GM19438 (cell line): ENCODE results near the gene DCTN4.

Experiments
- ATAC-seq: cut with Tn5 transposase; IDR thresholded peaks from one replicate; pipeline ENCODE4 v1.9.1; 2021; ENCODE audit warnings: low read depth; ENCODE audit not compliant: unreplicated experiment

DCTN4 gene

DNA sequence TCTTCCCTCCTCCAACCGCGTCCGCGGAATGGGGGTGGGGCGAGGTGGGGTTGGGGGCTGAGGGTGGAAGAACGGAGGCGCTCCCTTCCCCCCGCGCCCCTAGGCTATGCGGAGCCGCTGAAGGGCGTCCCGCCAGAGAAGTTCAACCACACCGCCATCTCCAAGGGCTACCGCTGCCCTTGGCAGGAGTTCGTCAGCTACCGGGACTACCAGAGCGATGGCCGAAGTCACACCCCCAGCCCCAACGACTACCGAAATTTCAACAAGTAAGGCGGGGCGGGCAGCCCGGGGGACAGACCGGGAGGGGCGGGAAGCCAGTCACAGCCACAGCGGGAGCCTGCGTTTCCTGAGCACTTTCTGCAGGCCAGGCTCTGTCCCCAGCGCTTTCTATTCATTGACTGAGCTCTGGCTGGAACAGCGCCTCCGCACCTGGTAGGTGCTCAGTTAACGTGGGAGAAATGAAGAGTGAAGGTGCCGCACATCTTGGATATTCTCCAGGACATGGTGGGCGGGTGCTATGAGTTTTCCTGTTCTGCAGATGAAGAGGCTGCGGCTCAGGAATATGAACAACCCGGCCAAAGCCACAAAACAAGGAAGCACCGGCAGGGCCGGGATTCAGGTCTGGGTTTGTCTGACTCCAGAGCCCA is 86.5 kb downstream of the DCTN4 start:
- ATAC-seq = no peak

DNA sequence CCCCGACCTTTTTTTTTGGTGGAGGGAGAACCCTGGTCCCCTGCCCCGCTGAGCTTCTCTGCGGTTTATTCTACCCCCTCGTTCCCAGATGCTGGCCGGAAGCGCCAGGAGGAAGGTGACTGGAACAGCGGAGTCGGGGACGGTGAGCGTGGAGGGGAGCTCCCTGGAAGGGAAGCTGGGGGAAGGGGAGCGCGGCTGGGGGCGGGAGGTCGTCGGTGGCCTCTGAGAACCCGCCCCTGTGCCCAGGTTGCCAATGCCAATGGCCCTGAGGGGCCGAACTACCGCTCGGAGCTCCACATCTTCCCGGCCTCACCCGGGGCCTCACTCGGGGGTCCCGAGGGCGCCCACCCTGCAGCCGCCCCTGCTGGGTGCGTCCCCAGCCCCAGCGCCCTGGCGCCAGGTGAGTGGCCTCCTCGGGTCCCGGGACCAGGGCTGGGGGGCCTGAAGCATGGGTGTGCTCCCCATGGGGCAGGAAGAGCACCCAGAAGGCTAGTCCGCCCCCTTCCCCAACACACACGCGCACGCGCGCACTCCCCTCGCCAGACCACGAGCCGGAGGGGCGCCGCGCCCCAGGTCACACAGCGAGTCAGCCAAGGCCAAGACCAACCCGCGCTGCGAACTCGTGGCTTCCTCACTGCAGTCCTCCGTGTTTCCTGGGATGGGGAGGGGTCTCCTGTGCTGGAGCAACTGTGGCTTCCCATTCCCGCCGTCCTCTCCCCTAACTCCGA is 87.1 kb downstream of the DCTN4 start:
- ATAC-seq = no peak

DNA sequence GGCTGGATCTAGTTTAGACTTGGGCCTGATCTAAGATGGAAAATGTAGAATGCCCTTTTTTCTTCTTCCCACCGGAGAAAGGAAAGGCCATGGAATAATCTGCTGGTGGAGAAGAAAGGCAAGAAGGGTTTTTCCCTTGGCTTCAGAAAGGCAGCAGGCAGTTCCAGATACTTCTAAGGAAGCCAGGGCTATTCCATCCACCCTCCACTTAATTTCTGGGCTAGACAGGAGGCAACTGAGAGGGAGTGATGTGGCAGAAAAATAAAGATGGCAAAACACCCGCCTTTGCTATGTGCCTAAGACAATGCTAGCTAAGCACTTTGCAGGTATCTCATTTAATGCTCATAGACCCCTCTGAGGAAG is 87.9 kb downstream of the DCTN4 start:
- no peak for ATAC-seq

DNA sequence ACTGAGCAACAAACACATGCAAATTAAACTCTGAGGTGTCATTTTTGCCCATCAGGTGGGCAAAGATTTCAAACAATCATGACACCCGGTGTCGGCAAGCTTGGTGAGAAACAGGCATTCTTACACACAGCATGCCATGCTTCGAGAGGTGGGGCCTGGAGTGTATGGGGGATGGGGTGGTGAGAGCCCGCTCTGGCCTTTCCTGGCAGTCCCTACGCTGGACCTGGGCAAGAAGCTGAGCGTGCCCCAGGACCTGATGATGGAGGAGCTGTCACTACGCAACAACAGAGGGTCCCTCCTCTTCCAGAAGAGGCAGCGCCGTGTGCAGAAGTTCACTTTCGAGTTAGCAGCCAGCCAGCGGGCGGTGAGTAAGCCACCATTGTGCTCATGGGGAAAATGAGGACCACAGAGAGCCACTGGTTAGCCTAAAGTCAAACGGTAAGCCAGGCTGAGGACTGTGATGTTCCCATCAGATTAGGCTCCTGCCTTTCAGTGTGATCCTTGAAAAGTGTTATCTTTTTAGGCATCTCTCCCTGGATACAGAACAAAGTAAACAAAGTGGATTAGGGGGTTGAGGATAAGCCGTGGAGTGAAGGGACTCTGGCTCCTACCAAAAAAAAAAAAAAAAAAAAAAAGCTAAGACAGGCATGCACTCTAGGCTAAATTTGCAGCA is 88.4 kb downstream of the DCTN4 start:
- ATAC-seq = no peak

DNA sequence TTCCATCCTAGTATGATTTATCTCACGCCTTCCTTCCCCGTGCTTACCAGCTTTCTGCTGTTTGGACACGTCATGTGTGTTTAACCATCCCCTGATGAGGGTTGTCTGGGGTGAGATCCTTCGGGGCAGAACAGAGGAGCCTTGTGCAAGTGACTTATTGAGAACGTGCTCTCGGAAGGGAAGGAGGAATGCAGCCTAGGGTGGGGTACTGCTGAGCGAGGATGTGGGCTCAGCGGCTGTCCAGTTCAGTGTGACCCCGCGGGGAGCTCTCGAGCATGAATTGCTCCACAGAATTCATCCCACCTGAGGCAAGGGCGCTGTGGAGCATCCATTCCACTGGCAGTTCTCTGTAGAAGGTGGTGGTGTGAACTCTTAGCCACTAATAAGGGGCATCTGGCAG is 93.8 kb downstream of the DCTN4 start:
- no peak for ATAC-seq

DNA sequence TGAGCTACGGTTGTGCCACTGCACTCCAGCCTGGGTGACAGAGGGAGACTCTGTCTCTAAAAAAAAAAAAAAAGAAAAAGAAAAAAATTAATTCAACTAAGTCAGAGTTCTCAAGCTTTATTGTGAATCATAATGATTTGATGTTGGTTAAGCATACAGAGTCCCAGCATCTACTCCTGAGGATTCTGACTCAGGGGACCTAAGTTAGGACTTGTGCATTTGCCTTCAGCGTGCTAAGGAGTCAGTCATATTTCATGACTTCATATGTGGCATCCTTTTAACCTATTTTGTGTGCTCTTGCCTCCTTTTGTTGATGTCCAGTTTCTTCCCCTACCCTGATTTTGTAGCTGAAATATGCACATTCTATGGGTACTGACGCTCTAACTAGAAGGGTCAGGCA is 94.9 kb downstream of the DCTN4 start:
- ATAC-seq = no peak

DNA sequence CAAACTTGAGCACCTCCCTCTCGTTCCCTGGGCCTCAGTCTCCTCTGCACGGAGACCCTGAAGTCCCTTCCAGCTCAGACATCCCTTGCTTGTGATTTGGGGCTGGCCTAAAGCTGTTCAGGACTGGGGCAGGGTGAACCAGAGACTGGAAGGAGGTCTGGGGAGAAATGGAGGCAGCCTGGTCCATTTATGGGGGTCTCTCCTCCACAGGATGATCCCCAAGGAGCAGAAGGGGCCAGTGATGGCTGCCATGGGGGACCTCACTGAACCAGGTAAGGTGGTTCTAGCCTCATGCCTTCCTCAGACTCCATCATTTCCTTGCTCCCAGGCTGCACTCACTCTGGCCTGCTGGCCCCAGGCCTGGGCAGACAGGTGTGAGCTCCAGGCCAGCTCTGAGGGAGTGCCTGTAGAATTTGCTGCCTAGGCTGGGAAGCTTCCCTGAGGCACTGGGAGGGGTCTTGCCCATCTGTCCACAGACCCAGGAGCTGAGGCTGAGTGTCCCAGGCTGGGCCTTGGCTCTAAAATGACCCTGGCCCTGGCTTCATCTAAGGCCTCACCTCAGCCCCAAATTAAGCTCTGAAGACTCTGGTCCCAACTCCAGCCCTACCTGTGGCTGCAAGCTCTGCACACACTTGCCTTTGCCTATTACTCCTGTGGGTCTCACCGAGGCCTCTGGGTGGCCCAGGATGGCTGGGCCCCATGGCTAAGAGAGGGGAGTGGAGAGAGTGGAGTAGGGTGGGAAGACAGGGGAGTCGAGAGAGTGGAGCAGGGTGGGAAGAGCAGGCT is 95.9 kb downstream of the DCTN4 start:
- no peak for ATAC-seq

DNA sequence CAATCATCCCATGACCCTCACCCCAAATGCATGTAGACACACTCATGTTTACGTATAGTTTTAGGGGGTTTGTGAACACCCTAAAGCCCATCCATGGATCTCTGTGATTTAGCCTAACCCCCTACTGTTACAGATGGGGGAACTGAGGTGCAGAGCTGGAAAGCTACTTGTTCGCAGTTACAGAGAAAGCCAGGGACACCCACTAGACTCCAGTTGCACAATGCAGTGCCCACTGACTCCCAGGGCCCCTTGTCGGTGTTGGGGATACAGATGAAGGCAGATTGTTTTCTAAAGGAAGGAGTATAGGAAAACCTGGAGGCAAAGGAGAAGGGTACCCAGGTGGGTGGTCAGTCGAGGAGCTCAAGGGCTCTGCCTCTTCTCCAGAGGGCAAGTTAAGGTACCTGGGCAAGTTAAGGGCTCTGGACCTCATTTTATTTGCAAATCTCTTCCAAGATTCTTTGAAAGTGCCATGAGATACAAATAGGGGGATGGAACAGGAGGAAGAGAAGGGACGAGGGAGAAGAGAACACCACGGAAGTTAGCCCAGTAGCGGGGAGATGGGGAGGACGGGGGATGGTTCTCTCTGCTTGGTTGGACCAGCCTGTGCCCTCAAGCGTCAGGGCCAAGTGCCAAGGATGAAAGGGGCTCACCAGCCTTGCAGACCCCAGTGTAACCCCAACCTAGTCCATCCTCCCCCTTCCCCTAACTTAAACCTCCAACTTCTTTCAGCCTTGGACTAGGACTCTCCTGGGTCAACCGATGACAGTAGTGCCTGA is 96.8 kb downstream of the DCTN4 start:
- no peak for ATAC-seq

DNA sequence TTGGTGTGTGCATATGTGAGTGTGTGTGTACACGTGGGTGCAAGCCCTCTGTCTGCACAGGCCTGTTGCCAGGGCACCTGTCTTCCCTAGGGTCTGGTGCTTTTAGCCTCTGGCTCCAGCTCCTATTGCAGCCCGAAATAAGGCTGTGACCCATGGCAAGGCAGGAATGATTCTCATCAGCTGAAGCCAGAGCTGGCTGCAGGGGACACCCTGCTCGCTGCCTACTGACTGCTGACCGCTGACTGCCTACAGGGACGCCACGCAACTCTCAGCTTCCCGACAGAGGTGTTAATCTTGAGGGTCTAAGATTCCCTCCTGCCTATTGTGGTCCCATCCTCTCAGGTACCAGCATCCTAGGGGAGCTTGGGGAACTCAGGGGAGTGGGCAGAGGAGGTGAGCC is 97.7 kb downstream of the DCTN4 start, which contains the start of gene MYOZ3:
TSS of gene MYOZ3 (plus strand) at position 166 of the 400 bp plus-strand sequence. CDS start 1,691 bp downstream, outside the sequence.
- ATAC-seq = no peak

DNA sequence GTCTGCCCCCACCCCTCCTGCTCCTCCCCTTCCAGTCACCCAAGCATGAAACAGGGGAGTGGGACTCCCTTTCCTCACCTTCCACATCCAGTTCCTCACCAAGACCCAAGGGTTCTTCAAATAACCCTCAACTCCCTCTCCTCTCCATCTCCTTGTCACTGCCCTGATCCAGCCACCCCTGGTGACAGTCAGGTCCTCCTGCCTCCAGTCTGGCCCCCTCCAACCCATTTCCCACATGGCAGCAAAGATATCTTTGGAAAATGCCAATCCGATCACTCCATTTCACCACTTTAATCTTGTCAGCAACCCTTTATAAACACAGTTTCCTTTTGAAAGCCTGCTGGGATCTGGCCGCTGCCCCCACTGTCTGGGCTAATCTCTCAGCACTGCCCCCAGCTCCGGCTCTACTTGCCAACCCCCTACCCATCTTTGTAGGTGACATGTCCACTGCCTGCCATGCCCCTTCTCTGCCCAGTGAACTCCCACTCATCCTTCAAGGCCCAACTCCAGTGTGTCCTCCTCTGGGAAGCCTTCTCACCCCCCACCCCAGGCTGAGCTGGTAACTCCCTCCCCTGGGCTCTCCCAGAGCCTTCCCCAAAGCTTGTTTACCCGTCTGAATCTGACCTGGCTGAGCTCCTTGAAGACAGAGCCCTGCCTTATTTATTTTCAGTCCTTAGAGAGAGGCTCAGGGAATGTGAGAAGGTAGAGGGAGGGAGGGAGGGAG is 98.5 kb downstream of the DCTN4 start:
- no peak for ATAC-seq

DNA sequence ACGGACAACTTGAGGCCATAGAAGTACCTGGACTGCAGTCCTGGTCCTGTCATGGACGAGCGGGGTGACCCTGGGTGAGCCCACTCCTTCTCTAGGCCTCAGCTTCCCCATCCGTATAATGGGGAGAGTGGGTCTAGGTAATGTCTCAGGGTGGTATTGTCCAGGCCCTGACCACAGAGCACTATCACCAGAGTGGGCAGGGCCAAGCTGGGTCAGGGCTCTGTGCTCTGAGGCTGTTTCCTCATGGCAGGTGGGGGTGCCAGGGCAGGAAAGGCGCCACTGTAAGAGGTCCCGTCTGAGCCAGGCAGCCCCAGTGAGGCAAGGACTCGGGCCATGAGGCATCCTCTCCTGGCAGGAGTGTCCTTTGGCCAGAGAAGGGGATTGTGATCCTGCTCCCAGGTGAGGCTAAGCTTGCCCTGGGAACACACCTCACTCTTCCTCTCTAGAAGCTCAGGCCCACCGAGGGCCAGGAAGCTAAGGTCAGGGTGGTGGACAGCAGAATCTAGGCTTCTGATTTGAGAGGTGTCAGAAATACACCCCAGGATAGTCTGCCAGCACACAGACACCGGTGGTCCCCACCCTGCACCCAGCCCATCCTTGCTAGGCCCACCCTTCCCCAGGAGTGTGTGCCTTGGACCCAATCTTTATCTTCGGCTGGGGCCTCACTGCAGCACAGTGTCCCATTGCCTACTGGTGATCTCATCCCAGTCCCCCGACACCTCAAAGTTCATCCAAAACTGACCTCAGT is 99.3 kb downstream of the DCTN4 start:
- ATAC-seq = no peak

DNA sequence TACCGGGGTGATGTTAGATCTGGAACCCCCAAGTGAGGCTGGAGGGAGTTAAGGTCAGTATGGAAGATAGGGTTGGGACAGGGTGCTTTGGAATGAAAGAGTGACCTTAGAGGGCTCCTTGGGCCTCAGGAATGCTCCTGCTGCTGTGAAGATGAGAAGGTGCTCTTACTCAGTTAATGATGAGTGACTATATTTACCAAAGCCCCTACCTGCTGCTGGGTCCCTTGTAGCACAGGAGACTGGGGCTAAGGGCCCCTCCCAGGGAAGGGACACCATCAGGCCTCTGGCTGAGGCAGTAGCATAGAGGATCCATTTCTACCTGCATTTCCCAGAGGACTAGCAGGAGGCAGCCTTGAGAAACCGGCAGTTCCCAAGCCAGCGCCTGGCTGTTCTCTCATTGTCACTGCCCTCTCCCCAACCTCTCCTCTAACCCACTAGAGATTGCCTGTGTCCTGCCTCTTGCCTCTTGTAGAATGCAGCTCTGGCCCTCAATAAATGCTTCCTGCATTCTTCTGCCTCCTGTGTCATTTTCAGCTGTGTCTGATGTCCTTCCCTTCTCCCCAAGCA is 100.0 kb downstream of the DCTN4 start:
- no peak for ATAC-seq
